ENCODE results near the gene GPC6.
A peak's percentile ranks its signal among the peaks of the same experiment; 100 is the strongest.

The GPC6 gene

DNA sequence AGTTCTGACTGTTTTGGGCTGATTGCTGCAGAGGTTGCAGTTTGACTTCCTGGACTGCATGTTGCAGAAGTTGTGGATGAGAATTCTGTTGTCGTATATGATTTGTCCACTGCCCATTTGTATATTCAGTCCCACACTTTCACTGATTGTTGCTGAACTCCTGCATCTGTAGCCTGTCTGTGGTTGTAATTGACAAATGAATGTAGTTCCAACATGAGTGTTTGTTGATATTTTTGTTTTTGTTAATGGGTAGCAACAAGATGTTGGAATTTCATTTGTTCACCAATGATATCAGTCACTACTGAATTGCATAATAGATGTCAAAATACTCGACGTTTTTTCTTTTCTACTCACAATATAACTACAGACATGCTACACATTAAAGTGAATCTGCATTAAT lies 719.0 kb downstream of the GPC6 start:
- Histone ChIP-seq H2AFZ (ENCODE audit: low read depth, low read length) (no peak overlapping the region), H2BK5ac (ENCODE audit: low read depth, low read length, poor library complexity, severe bottlenecking) (no peak overlapping the region), H3K27ac (ENCODE audit: low read length, poor library complexity, severe bottlenecking) (no peak overlapping the region), H3K36me3 (ENCODE audit: control insufficient read depth in 1 of 2, insufficient read depth in 2 of 2, low read depth in 1 of 2, low read length in 2 of 2) (no peaks in the 10 kb centered on the region), H4K8ac (ENCODE audit: low read length) (no peak overlapping the region), H3K9me3 (ENCODE audit: control insufficient read depth, low read length) (no peaks in the 10 kb centered on the region), H3K18ac (ENCODE audit: low read depth in 1 of 2, low read length in 2 of 2) (no peak overlapping the region), H3K9ac (ENCODE audit: low read length) (no peak overlapping the region), H4K91ac (ENCODE audit: low read length) (no peak overlapping the region), H3K14ac (ENCODE audit: low read length in 2 of 2) (no peak overlapping the region), H3K4ac (ENCODE audit: low read depth in 1 of 2, low read length in 2 of 2) (no peak overlapping the region), H3K4me2 (ENCODE audit: low read length, poor library complexity, severe bottlenecking) (no peak overlapping the region), H3K27me3 (ENCODE audit: control insufficient read depth in 1 of 2, insufficient read depth in 1 of 2, low read length in 2 of 2) (no peaks in the 10 kb centered on the region), H3K23ac (ENCODE audit: low read length in 2 of 2) (no peak overlapping the region), H2BK120ac (ENCODE audit: low read depth, low read length) (no peak overlapping the region), H3K4me3 (ENCODE audit: insufficient read depth in 1 of 2, low read depth in 1 of 2, low read length in 2 of 2) (no peak overlapping the region), H3K4me1 (ENCODE audit: control insufficient read depth, insufficient read depth, low read depth, low read length) (peaks cover 3% of the 10 kb centered on the region), H2BK15ac (ENCODE audit: low read depth, poor library complexity, severe bottlenecking) (peak overlapping the region; percentile 40), H3K79me1 (replicated peaks; ENCODE audit: low read length, poor library complexity, severe bottlenecking) (no peaks in the 10 kb centered on the region), H2BK12ac (ENCODE audit: low read length in 2 of 2) (no peak overlapping the region), H2AK5ac (ENCODE audit: low read length, severe bottlenecking) (no peak overlapping the region)
- WGBS: 85% methylated on average over 3 of the region's 3 CpGs
- DNase-seq: no peak

DNA sequence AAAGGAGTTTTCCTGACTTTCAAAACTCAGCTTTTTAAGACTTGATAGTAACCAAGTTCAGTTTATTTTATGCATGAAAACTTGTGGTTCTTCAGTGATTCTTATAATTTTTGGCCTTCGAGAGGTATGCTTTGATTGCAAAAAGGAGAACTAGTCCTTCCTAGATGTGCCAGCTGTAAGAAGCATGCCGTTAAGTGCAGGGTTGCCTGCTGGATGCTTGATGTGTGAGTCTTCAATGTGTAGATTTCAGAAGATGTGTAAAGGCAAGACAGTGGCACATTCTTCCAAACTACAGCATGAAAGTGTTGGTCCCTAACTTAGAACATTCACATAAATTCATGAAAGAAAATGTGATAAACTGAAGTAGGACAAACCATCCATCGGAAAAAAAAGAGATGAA lies 720.4 kb downstream of the GPC6 start:
- no peak for DNase-seq
- 85% methylated on average over 2 of the region's 3 CpGs for WGBS

DNA sequence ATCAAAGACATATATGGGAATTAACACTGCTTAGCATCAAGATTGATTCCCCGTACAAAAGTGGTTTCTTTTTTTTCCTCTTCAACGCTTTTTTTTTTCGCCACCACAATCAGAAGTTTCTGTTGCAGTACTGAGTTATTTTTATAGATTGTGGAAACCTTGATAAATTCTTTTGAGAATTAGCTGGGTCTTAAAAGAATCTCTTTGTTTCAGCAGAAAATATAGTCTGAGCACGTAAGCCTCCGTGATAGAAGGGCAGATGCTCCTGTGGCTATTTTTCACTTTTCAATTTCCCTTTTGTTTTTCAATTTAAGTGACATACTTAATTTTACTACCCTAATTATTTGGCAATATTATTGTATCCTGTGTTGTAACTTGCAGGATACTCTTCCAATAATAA lies 721.0 kb downstream of the GPC6 start:
- H2AK5ac ChIP-seq (ENCODE audit: low read length, severe bottlenecking): no peak overlapping the region
- H3K9ac ChIP-seq (ENCODE audit: low read length): no peak overlapping the region
- no peak overlapping the region for H3K4ac ChIP-seq (ENCODE audit: low read depth in 1 of 2, low read length in 2 of 2)
- H3K79me1 ChIP-seq (replicated peaks; ENCODE audit: low read length, poor library complexity, severe bottlenecking): no peaks in the 10 kb centered on the region
- no peaks in the 10 kb centered on the region for H3K36me3 ChIP-seq (ENCODE audit: control insufficient read depth in 1 of 2, insufficient read depth in 2 of 2, low read depth in 1 of 2, low read length in 2 of 2)
- no peak overlapping the region for H3K27ac ChIP-seq (ENCODE audit: low read length, poor library complexity, severe bottlenecking)
- no peak overlapping the region for H2BK120ac ChIP-seq (ENCODE audit: low read depth, low read length)
- no peak overlapping the region for H2BK15ac ChIP-seq (ENCODE audit: low read depth, poor library complexity, severe bottlenecking)
- no peaks in the 10 kb centered on the region for H3K27me3 ChIP-seq (ENCODE audit: control insufficient read depth in 1 of 2, insufficient read depth in 1 of 2, low read length in 2 of 2)
- H3K4me3 ChIP-seq (ENCODE audit: insufficient read depth in 1 of 2, low read depth in 1 of 2, low read length in 2 of 2): no peak overlapping the region
- H3K18ac ChIP-seq (ENCODE audit: low read depth in 1 of 2, low read length in 2 of 2): no peak overlapping the region
- WGBS: 100% methylated on average over 4 of the region's 5 CpGs
- no peak overlapping the region for H3K23ac ChIP-seq (ENCODE audit: low read length in 2 of 2)
- no peaks in the 10 kb centered on the region for H3K4me1 ChIP-seq (ENCODE audit: control insufficient read depth, insufficient read depth, low read depth, low read length)
- H3K14ac ChIP-seq (ENCODE audit: low read length in 2 of 2): no peak overlapping the region
- H2BK12ac ChIP-seq (ENCODE audit: low read length in 2 of 2): no peak overlapping the region
- H3K4me2 ChIP-seq (ENCODE audit: low read length, poor library complexity, severe bottlenecking): no peak overlapping the region
- H4K91ac ChIP-seq (ENCODE audit: low read length): no peak overlapping the region
- H3K9me3 ChIP-seq (ENCODE audit: control insufficient read depth, low read length): no peaks in the 10 kb centered on the region
- no peak overlapping the region for H2BK5ac ChIP-seq (ENCODE audit: low read depth, low read length, poor library complexity, severe bottlenecking)
- H2AFZ ChIP-seq (ENCODE audit: low read depth, low read length): no peak overlapping the region
- no peak overlapping the region for H4K8ac ChIP-seq (ENCODE audit: low read length)
- no peak for DNase-seq

More for the DNA sequence above, 720.4 kb downstream of the GPC6 start:
- Histone ChIP-seq H3K4me2 (ENCODE audit: low read length, poor library complexity, severe bottlenecking) (no peak overlapping the region), H3K4me3 (ENCODE audit: insufficient read depth in 1 of 2, low read depth in 1 of 2, low read length in 2 of 2) (no peak overlapping the region), H2BK120ac (ENCODE audit: low read depth, low read length) (no peak overlapping the region), H2AK5ac (ENCODE audit: low read length, severe bottlenecking) (no peak overlapping the region), H3K36me3 (ENCODE audit: control insufficient read depth in 1 of 2, insufficient read depth in 2 of 2, low read depth in 1 of 2, low read length in 2 of 2) (no peaks in the 10 kb centered on the region), H2BK15ac (ENCODE audit: low read depth, poor library complexity, severe bottlenecking) (no peak overlapping the region), H3K9ac (ENCODE audit: low read length) (no peak overlapping the region), H2BK12ac (ENCODE audit: low read length in 2 of 2) (no peak overlapping the region), H3K14ac (ENCODE audit: low read length in 2 of 2) (no peak overlapping the region), H3K79me1 (replicated peaks; ENCODE audit: low read length, poor library complexity, severe bottlenecking) (no peaks in the 10 kb centered on the region), H3K4ac (ENCODE audit: low read depth in 1 of 2, low read length in 2 of 2) (no peak overlapping the region), H3K4me1 (ENCODE audit: control insufficient read depth, insufficient read depth, low read depth, low read length) (peaks cover 3% of the 10 kb centered on the region), H2BK5ac (ENCODE audit: low read depth, low read length, poor library complexity, severe bottlenecking) (no peak overlapping the region), H3K27ac (ENCODE audit: low read length, poor library complexity, severe bottlenecking) (no peak overlapping the region), H3K27me3 (ENCODE audit: control insufficient read depth in 1 of 2, insufficient read depth in 1 of 2, low read length in 2 of 2) (no peaks in the 10 kb centered on the region), H4K8ac (ENCODE audit: low read length) (no peak overlapping the region), H3K9me3 (ENCODE audit: control insufficient read depth, low read length) (no peaks in the 10 kb centered on the region), H2AFZ (ENCODE audit: low read depth, low read length) (no peak overlapping the region), H3K23ac (ENCODE audit: low read length in 2 of 2) (no peak overlapping the region), H3K18ac (ENCODE audit: low read depth in 1 of 2, low read length in 2 of 2) (no peak overlapping the region), H4K91ac (ENCODE audit: low read length) (no peak overlapping the region)

DNA sequence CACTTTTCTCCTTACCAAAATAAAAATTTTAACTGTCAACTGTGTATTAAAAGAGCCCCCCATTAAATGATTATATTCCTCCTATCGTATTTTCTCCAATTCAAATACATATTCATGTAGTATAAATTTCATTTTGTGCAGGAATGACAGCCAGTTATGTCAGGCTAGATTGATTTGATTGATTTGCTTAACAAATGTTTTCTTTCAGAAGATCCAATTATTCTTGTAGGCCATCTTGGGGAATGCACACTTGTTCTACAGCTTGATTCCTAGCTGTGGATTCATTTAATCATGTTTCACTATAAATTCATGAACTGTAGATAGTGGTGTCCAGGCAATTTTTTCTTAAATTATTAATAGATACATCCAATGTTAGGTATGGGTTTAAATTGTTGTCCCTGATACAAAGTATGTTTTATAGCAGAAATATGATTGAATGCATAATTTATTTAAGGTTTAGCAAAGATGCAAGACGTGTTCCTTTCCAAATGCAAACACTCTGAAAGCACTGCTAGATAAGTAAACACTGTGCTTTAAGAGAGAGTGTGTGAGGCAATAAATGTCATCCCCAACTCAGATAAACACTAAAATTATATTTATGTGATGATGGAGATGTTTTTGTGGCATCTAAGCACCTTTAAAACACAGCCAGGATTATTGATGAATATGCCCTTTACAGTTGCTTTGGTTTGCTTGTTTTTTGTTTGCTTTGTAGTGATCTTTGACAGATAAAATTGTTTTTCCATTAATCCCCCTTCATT lies 721.7 kb downstream of the GPC6 start:
- Histone ChIP-seq H3K27ac (ENCODE audit: low read length, poor library complexity, severe bottlenecking) (no peak overlapping the region), H3K4ac (ENCODE audit: low read depth in 1 of 2, low read length in 2 of 2) (no peak overlapping the region), H3K27me3 (ENCODE audit: control insufficient read depth in 1 of 2, insufficient read depth in 1 of 2, low read length in 2 of 2) (no peaks in the 10 kb centered on the region), H3K14ac (ENCODE audit: low read length in 2 of 2) (no peak overlapping the region), H2BK12ac (ENCODE audit: low read length in 2 of 2) (no peak overlapping the region), H3K4me3 (ENCODE audit: insufficient read depth in 1 of 2, low read depth in 1 of 2, low read length in 2 of 2) (no peak overlapping the region), H3K4me1 (ENCODE audit: control insufficient read depth, insufficient read depth, low read depth, low read length) (no peaks in the 10 kb centered on the region), H2AK5ac (ENCODE audit: low read length, severe bottlenecking) (no peak overlapping the region), H2BK120ac (ENCODE audit: low read depth, low read length) (no peak overlapping the region), H3K9ac (ENCODE audit: low read length) (no peak overlapping the region), H3K9me3 (ENCODE audit: control insufficient read depth, low read length) (no peaks in the 10 kb centered on the region), H4K91ac (ENCODE audit: low read length) (no peak overlapping the region), H2AFZ (ENCODE audit: low read depth, low read length) (no peak overlapping the region), H3K23ac (ENCODE audit: low read length in 2 of 2) (no peak overlapping the region), H4K8ac (ENCODE audit: low read length) (no peak overlapping the region), H3K4me2 (ENCODE audit: low read length, poor library complexity, severe bottlenecking) (no peak overlapping the region), H2BK5ac (ENCODE audit: low read depth, low read length, poor library complexity, severe bottlenecking) (no peak overlapping the region), H3K79me1 (replicated peaks; ENCODE audit: low read length, poor library complexity, severe bottlenecking) (no peaks in the 10 kb centered on the region), H3K18ac (ENCODE audit: low read depth in 1 of 2, low read length in 2 of 2) (no peak overlapping the region), H3K36me3 (ENCODE audit: control insufficient read depth in 1 of 2, insufficient read depth in 2 of 2, low read depth in 1 of 2, low read length in 2 of 2) (no peaks in the 10 kb centered on the region), H2BK15ac (ENCODE audit: low read depth, poor library complexity, severe bottlenecking) (no peak overlapping the region)
- DNase-seq: no peak
- no CpG with 5 or more reads among the region's 2 CpGs for WGBS

All from mesenchymal stem cell (in vitro differentiated cells and primary cell).